ENCODE measurements around the gene TBCE. TPM values are rescaled to one million over a fixed set of nuclear protein-coding genes. Genes with fewer than 3 reads are reported as not detected.

Gene TBCE
- total and polyA plus RNA-seq, 9 of the 15 experiments (the other 6 are each of a cell fraction or from before 2014, with no cell fraction given): 52.6 to 92.1 (median 82.1) TPM

DNA sequence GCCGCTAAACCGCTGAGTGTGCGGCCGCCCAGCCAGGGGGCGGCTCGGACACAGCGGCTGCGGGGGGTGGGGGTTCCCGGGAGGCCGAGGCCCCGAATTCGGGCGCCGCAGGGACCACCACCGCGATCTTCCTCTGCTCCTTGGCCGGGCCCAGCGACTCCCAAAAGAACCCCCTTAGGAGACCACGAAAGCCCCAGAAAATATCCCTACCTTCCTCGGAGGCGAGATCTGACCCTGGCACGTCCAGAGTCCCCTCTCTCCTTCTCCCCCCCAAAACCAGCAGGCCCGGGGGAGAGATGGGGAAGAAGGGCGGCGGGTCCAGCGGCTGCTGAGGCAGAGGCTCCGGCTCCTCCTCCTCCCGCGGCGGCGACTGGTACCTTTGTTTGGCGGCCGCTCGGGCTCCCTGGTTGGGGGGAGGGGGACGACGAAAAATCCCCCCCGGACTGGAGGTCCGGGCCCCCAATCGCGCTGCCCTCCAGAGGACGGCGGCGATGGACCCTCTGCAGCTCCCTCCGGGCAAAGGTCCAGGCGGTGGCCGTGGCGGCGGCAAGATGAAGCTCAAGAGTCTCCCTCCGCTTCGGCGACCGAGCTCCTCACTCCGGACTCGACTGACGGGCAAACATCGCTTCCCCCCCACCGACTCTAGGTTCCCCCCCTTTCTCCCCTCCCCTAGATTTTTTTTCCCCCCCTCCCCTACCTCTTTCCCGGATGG, 39.5 kb upstream of the TBCE start, which contains the start of gene ARID4B (continued):
- TF ChIP-seq, protein P1, sequence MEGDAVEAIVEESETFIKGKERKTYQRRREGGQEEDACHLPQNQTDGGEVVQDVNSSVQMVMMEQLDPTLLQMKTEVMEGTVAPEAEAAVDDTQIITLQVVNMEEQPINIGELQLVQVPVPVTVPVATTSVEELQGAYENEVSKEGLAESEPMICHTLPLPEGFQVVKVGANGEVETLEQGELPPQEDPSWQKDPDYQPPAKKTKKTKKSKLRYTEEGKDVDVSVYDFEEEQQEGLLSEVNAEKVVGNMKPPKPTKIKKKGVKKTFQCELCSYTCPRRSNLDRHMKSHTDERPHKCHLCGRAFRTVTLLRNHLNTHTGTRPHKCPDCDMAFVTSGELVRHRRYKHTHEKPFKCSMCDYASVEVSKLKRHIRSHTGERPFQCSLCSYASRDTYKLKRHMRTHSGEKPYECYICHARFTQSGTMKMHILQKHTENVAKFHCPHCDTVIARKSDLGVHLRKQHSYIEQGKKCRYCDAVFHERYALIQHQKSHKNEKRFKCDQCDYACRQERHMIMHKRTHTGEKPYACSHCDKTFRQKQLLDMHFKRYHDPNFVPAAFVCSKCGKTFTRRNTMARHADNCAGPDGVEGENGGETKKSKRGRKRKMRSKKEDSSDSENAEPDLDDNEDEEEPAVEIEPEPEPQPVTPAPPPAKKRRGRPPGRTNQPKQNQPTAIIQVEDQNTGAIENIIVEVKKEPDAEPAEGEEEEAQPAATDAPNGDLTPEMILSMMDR (IDR thresholded peaks at IDR 0.05 in 2 of 3, conservative IDR thresholded peaks at IDR 0.05 in 1 of 3; ENCODE audit: insufficient read depth in 2 of 3, low read depth in 1 of 3, low read length in 3 of 3): no peak; a peak in 1 of 6 replicates
- TF ChIP-seq ZNF785 (CRISPR knock-in tag; IDR thresholded peaks at IDR 0.05): no peak
- no peak for TF ChIP-seq POLR2H (tag; IDR thresholded peaks at IDR 0.05; ENCODE audit: low read depth)
- no peak for TF ChIP-seq ZNF77 (CRISPR knock-in tag; IDR thresholded peaks at IDR 0.05)
- no peak for TF ChIP-seq THRAP3 (IDR thresholded peaks at IDR 0.05; ENCODE audit: borderline replicate concordance)
- TF ChIP-seq, protein P2, sequence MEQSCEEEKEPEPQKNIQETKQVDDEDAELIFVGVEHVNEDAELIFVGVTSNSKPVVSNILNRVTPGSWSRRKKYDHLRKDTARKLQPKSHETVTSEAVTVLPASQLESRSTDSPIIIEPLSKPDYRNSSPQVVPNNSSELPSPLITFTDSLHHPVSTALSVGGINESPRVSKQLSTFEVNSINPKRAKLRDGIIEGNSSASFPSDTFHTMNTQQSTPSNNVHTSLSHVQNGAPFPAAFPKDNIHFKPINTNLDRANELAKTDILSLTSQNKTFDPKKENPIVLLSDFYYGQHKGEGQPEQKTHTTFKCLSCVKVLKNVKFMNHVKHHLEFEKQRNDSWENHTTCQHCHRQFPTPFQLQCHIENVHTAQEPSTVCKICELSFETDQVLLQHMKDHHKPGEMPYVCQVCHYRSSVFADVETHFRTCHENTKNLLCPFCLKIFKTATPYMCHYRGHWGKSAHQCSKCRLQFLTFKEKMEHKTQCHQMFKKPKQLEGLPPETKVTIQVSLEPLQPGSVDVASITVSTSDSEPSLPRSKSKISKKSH (CRISPR knock-in tag; IDR thresholded peaks at IDR 0.05): no peak
- TF ChIP-seq ZNF584 (CRISPR knock-in tag; IDR thresholded peaks at IDR 0.05; ENCODE audit: low read depth): no peak
- TF ChIP-seq MCM5 (IDR thresholded peaks at IDR 0.05; ENCODE audit: low read depth): no peak
- TF ChIP-seq, protein P3, sequence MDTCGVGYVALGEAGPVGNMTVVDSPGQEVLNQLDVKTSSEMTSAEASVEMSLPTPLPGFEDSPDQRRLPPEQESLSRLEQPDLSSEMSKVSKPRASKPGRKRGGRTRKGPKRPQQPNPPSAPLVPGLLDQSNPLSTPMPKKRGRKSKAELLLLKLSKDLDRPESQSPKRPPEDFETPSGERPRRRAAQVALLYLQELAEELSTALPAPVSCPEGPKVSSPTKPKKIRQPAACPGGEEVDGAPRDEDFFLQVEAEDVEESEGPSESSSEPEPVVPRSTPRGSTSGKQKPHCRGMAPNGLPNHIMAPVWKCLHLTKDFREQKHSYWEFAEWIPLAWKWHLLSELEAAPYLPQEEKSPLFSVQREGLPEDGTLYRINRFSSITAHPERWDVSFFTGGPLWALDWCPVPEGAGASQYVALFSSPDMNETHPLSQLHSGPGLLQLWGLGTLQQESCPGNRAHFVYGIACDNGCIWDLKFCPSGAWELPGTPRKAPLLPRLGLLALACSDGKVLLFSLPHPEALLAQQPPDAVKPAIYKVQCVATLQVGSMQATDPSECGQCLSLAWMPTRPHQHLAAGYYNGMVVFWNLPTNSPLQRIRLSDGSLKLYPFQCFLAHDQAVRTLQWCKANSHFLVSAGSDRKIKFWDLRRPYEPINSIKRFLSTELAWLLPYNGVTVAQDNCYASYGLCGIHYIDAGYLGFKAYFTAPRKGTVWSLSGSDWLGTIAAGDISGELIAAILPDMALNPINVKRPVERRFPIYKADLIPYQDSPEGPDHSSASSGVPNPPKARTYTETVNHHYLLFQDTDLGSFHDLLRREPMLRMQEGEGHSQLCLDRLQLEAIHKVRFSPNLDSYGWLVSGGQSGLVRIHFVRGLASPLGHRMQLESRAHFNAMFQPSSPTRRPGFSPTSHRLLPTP (IDR thresholded peaks at IDR 0.05; ENCODE audit: borderline replicate concordance, extremely low read depth, insufficient read length): no peak
- TF ChIP-seq, protein P4, sequence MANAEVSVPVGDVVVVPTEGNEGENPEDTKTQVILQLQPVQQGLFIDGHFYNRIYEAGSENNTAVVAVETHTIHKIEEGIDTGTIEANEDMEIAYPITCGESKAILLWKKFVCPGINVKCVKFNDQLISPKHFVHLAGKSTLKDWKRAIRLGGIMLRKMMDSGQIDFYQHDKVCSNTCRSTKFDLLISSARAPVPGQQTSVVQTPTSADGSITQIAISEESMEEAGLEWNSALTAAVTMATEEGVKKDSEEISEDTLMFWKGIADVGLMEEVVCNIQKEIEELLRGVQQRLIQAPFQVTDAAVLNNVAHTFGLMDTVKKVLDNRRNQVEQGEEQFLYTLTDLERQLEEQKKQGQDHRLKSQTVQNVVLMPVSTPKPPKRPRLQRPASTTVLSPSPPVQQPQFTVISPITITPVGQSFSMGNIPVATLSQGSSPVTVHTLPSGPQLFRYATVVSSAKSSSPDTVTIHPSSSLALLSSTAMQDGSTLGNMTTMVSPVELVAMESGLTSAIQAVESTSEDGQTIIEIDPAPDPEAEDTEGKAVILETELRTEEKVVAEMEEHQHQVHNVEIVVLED (CRISPR knock-in tag; IDR thresholded peaks at IDR 0.05): no peak
- no peak for TF ChIP-seq RBM17 (IDR thresholded peaks at IDR 0.05; ENCODE audit: borderline replicate concordance, low read depth, low read length)
- TF ChIP-seq ZBTB7A (IDR thresholded peaks at IDR 0.05; ENCODE audit: borderline replicate concordance, control insufficient read depth, low read depth, low read length): peak; percentile 19; the same call in 1 of the 2 replicates
- TF ChIP-seq, protein P5, sequence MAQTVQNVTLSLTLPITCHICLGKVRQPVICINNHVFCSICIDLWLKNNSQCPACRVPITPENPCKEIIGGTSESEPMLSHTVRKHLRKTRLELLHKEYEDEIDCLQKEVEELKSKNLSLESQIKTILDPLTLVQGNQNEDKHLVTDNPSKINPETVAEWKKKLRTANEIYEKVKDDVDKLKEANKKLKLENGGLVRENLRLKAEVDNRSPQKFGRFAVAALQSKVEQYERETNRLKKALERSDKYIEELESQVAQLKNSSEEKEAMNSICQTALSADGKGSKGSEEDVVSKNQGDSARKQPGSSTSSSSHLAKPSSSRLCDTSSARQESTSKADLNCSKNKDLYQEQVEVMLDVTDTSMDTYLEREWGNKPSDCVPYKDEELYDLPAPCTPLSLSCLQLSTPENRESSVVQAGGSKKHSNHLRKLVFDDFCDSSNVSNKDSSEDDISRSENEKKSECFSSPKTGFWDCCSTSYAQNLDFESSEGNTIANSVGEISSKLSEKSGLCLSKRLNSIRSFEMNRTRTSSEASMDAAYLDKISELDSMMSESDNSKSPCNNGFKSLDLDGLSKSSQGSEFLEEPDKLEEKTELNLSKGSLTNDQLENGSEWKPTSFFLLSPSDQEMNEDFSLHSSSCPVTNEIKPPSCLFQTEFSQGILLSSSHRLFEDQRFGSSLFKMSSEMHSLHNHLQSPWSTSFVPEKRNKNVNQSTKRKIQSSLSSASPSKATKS (CRISPR knock-in tag; IDR thresholded peaks at IDR 0.05): no peak
- 0 out of 2 replicates have a peak, but pooled peaks have one; percentile 35 for TF ChIP-seq SIN3B (IDR thresholded peaks at IDR 0.05; ENCODE audit: low read depth)
